ENCODE measurements around the gene GASK1A.

DNA sequence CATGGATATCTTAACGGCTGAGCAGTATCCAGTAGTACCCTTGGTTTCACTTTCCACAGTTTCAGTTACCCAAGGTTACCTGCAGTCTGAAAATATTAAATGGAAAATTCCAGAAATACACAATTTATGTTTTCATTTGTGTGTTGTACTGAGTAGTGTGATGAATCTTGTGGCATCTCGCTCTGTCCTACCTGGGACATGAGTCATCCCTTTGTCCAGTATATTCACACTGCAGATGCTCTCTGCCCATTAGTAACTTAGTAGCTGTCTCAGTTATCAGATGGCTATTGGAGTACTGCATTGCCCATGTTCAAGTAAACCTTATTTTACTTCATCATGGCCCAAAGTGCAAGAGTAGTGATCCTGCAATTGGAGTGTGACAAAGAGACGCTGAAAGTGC lies 26.1 kb downstream of the GASK1A start:
- TF ChIP-seq, protein P1, sequence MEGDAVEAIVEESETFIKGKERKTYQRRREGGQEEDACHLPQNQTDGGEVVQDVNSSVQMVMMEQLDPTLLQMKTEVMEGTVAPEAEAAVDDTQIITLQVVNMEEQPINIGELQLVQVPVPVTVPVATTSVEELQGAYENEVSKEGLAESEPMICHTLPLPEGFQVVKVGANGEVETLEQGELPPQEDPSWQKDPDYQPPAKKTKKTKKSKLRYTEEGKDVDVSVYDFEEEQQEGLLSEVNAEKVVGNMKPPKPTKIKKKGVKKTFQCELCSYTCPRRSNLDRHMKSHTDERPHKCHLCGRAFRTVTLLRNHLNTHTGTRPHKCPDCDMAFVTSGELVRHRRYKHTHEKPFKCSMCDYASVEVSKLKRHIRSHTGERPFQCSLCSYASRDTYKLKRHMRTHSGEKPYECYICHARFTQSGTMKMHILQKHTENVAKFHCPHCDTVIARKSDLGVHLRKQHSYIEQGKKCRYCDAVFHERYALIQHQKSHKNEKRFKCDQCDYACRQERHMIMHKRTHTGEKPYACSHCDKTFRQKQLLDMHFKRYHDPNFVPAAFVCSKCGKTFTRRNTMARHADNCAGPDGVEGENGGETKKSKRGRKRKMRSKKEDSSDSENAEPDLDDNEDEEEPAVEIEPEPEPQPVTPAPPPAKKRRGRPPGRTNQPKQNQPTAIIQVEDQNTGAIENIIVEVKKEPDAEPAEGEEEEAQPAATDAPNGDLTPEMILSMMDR (IDR thresholded peaks at IDR 0.05) = no peak
- TF ChIP-seq POLR2A (IDR thresholded peaks at IDR 0.05) = no peak

Data from body of pancreas (tissue), 4 donors.